Endothelial cell of umbilical vein (primary cell): ENCODE data around the gene PARD3B. TPM values are rescaled to one million over a fixed set of nuclear protein-coding genes. Genes with fewer than 3 reads are reported as not detected.

Source experiments
- BruUV-seq: library from RNA; stranded (reverse); fragments of 400-500 nt; replicated peaks from 2 replicates; lab custom pipeline; 2021; lab: Mats Ljungman, UMichigan
- CTCF ChIA-PET: fragments of 300-600, 350-600 bp; sonication (Branson Sonifier 250); formaldehyde crosslinking; loops from one replicate; lab custom pipeline; 2021; ENCODE audit warnings: antibody characterized with exemption, inconsistent platforms; lab: Charles Lee
- POLR2A ChIA-PET: fragments of 300-600, 350-600 bp; sonication (Branson Sonifier 250); formaldehyde crosslinking; loops from one replicate; lab custom pipeline; 2021; ENCODE audit warnings: antibody characterized with exemption, inconsistent platforms; lab: Charles Lee
- DNase-seq: peaks from one replicate; pipeline ENCODE4 v3.0.0-alpha.2; 2011; ENCODE audit warnings: low read depth, low spot score
- FAIRE-seq: peaks from 2 replicates; lab custom pipeline; 2011; peaks lifted over from hg19 to GRCh38; lab: Jason Lieb, UNC
- H2AFZ ChIP-seq: 2 replicates; pipeline ENCODE4 v1.6.0; 2012; ENCODE audit warnings: low read depth, low read length, control low read depth, inconsistent platforms
- H3K27ac ChIP-seq: 2 replicates; pipeline ENCODE4 v1.5.1; 2011; ENCODE audit warnings: low read depth, mild to moderate bottlenecking, control low read depth, low read length, moderate library complexity; ENCODE audit not compliant: insufficient read depth
- H3K27me3 ChIP-seq, 2 experiments: 2 replicates each; pipeline versions ENCODE4 v1.6.0 to v1.6.1; 2011; ENCODE audit warnings: low read length in 2 of 2, mixed read lengths in 1 of 2; ENCODE audit not compliant: control insufficient read depth in 2 of 2, insufficient read depth in 2 of 2
- H3K36me3 ChIP-seq, 2 experiments: 2 replicates in 1 of 2; 3 replicates in 1 of 2; pipeline ENCODE4 v1.5.1; 2011; ENCODE audit warnings: low read length in 2 of 2, mild to moderate bottlenecking in 1 of 2, moderate library complexity in 1 of 2; ENCODE audit not compliant: control insufficient read depth in 2 of 2, insufficient read depth in 2 of 2; ENCODE audit errors: extremely low read depth in 1 of 2
- H3K4me1 ChIP-seq: 3 replicates; pipeline ENCODE4 v1.5.1; 2011; ENCODE audit warnings: mild to moderate bottlenecking, low read length; ENCODE audit not compliant: control insufficient read depth, insufficient read depth; ENCODE audit errors: extremely low read depth
- H3K4me2 ChIP-seq: 2 replicates; pipeline ENCODE4 v1.6.1; 2011; ENCODE audit warnings: low read length, control low read depth, mixed read lengths; ENCODE audit not compliant: insufficient read depth
- H3K4me3 ChIP-seq, 3 experiments: fragments of 200-600 bp in 1 of 3; sonication (generic), shearing (Covaris generic) in 1 of 3; replicated peaks in 1 of 3; 2 replicates each; pipeline ENCODE4 v1.5.1; 2011 to 2016; ENCODE audit warnings: control low read depth in 3 of 3, low read length in 3 of 3, mild to moderate bottlenecking in 2 of 3, inconsistent platforms in 1 of 3, low read depth in 1 of 3, moderate library complexity in 1 of 3; ENCODE audit not compliant: insufficient read depth in 1 of 3
- H3K79me2 ChIP-seq: 2 replicates; pipeline ENCODE4 v1.6.0; 2012; ENCODE audit warnings: low read length, inconsistent platforms; ENCODE audit not compliant: control insufficient read depth, insufficient read depth
- H3K9ac ChIP-seq: replicated peaks from 2 replicates; pipeline ENCODE3; 2011; ENCODE audit warnings: low read length, control low read depth; ENCODE audit not compliant: insufficient read depth; ENCODE audit errors: extremely low read depth
- H3K9me1 ChIP-seq: replicated peaks from 3 replicates; pipeline ENCODE4 v1.6.0; 2011; ENCODE audit warnings: mild to moderate bottlenecking, low read length; ENCODE audit not compliant: control insufficient read depth, insufficient read depth; ENCODE audit errors: extremely low read depth
- H3K9me3 ChIP-seq: replicated peaks from 2 replicates; pipeline ENCODE4 v1.5.1; 2012; ENCODE audit warnings: low read length, inconsistent platforms; ENCODE audit not compliant: control insufficient read depth, insufficient read depth
- H4K20me1 ChIP-seq: replicated peaks from 2 replicates; pipeline ENCODE3; 2011; ENCODE audit warnings: mild to moderate bottlenecking, low read length; ENCODE audit not compliant: control insufficient read depth, insufficient read depth; ENCODE audit errors: extremely low read depth
- FOS ChIP-seq: IDR thresholded peaks from 2 replicates; pipeline ENCODE4 v1.6.1; 2011; ENCODE audit warnings: mild to moderate bottlenecking, low read length, moderate library complexity, borderline replicate concordance; ENCODE audit not compliant: insufficient read depth
- GATA2 ChIP-seq: IDR thresholded peaks from 2 replicates; pipeline ENCODE4 v1.7.0; 2011; ENCODE audit warnings: low read depth, mild to moderate bottlenecking, moderate library complexity, mixed read lengths, low read length; ENCODE audit not compliant: insufficient read length, insufficient read depth
- JUN ChIP-seq: IDR thresholded peaks from 2 replicates; pipeline ENCODE4 v1.6.1; 2011; ENCODE audit warnings: borderline replicate concordance, low read depth; ENCODE audit not compliant: insufficient read length, insufficient read depth
- MYC ChIP-seq: IDR thresholded peaks from one replicate; pipeline ENCODE4 v1.6.1; 2011; ENCODE audit warnings: mild to moderate bottlenecking, low read depth, low read length
- POLR2AphosphoS5 ChIP-seq: IDR thresholded peaks from 2 replicates; pipeline ENCODE4 v1.6.1; 2012; ENCODE audit warnings: low read depth, mild to moderate bottlenecking, control low read depth, low read length, moderate library complexity; ENCODE audit not compliant: insufficient read depth
- dilution Hi-C: fragments of 300-500 bp; cut with MboI; formaldehyde crosslinking; loops from one replicate; pipeline ENCODE4 v1.15.0; 2019; ENCODE audit warnings: low sequenced_read_pairs; ENCODE audit not compliant: extremely low pct_ligation_motif_present
- intact Hi-C: fragments of 100-400 bp; cut with micrococcal nuclease; formaldehyde crosslinking; loops from one replicate; pipeline ENCODE4 v1.10.0; 2022
- polyA plus RNA-seq, 4 experiments: library from polyadenylated mRNA; depleted of rRNA in 3 of 4; stranded (reverse) in 3 of 4; unstranded in 1 of 4; fragments of >200 nt; gene quantifications; 2 replicates each; pipeline versions ENCODE4 v1.2.1 to v1.2.3, GENCODE V29; 2011 to 2012; ENCODE audit warnings: missing spikeins in 1 of 4
- total RNA-seq: library from RNA; stranded (reverse); gene quantifications from 2 replicates; pipeline ENCODE4 v1.2.3, GENCODE V29; 2021
- TF ChIP-seq, protein P1 (sequence below): IDR thresholded peaks from 2 replicates; pipeline ENCODE4 v1.6.1; 2011; ENCODE audit not compliant: insufficient read depth, insufficient read length

Gene PARD3B
- total and polyA plus RNA-seq, 2 donors (not counting 3 experiments of a cell fraction or from before 2014, with no cell fraction given): 2.2 to 30.9 TPM

DNA sequence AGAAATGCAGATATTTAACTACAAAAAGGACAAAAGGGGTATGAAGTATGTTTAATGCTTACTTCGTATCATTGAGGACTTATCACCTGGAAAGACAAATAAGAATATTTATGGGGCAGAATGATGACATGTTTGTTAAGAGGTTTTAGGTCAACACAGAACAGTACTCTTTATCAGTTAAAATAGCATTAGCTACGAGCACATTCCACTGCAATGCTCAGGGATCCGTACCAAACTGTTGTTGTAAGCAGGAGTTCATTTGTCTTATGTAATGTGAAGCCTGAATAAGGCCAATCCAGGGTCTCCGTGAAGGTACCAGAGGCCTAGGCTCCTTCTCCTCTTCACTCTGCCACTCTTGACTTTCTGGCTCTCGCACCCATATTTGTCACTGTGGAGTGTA, 671.3 kb downstream of the PARD3B start:
- intact Hi-C loops: no loop called here
- Histone ChIP-seq H3K27me3 (no peaks in the 10 kb centered on the region), H3K9ac (no peak overlapping the region), H3K27ac (no peak overlapping the region), H3K4me2 (no peak overlapping the region), H3K9me1 (no peaks in the 10 kb centered on the region), H3K36me3 (no peaks in the 10 kb centered on the region), H4K20me1 (no peaks in the 10 kb centered on the region), H3K9me3 (no peaks in the 10 kb centered on the region), H3K4me3 (no peak overlapping the region), H3K79me2 (no peaks in the 10 kb centered on the region), H3K4me1 (no peaks in the 10 kb centered on the region), H2AFZ (no peak overlapping the region)
- CTCF ChIA-PET: interaction anchor here (1.1 kb wide), 1 partner anchor 12 kb away, joined by 3 read pairs; no protein-coding TSS in a partner anchor
- DNase-seq (no peak), FAIRE-seq (no peak)
- dilution Hi-C loops: no loop called here
- TF ChIP-seq JUN (no peak), GATA2 (no peak), MYC (no peak), FOS (no peak)
- TF ChIP-seq, protein P1, sequence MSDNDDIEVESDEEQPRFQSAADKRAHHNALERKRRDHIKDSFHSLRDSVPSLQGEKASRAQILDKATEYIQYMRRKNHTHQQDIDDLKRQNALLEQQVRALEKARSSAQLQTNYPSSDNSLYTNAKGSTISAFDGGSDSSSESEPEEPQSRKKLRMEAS: no peak
- no TSS peak for BruUV-seq
- POLR2A ChIA-PET: no interaction called here

DNA sequence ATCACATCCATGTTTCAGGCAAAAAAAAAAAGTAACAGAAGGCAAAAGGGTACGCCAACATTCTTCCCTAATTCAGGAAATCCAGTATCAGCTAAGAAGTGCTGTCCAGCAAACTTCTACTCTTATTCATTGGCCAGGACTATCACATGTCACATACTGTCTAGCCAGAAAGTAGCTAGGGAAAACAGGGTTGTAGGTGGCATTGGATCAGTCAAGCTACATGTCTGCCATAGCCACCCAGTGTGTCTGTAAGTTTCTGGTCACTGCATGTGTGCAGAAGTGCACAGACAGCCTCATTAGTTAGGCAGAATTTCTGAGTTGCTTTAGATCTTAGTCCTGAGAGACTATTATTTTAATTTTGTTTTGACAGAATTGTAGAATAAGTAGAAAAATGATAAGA, 671.7 kb downstream of the PARD3B start:
- FAIRE-seq: no peak
- no peaks in the 10 kb centered on the region for H3K36me3 ChIP-seq
- no peaks in the 10 kb centered on the region for H3K9me3 ChIP-seq
- H3K4me1 ChIP-seq: no peaks in the 10 kb centered on the region
- no peaks in the 10 kb centered on the region for H3K27me3 ChIP-seq
- H3K9ac ChIP-seq: no peak overlapping the region
- H3K9me1 ChIP-seq: no peaks in the 10 kb centered on the region
- H3K4me2 ChIP-seq: no peak overlapping the region
- no peak overlapping the region for H2AFZ ChIP-seq
- dilution Hi-C loops: no loop called here
- intact Hi-C loops: no loop called here
- POLR2A ChIA-PET: no interaction called here
- CTCF ChIA-PET: interaction anchor here (1.1 kb wide), 1 partner anchor 11 kb away, joined by 3 read pairs; no protein-coding TSS in a partner anchor
- H3K79me2 ChIP-seq: no peaks in the 10 kb centered on the region
- TF ChIP-seq, protein P1: no peak
- TF ChIP-seq POLR2AphosphoS5: no peak
- TF ChIP-seq FOS: no peak
- TF ChIP-seq MYC: no peak
- no peak for TF ChIP-seq JUN
- no peaks in the 10 kb centered on the region for H4K20me1 ChIP-seq
- no peak overlapping the region for H3K27ac ChIP-seq
- H3K4me3 ChIP-seq: no peak overlapping the region
- DNase-seq: no peak
- BruUV-seq: no TSS peak
